GM12874 (cell line): ENCODE results near the gene GJD4.

Source experiments
- TF ChIP-seq, protein P1 (sequence below): IDR thresholded peaks from 2 replicates; pipeline ENCODE4 v1.5.1; 2011; ENCODE audit warnings: low read depth, mild to moderate bottlenecking, control low read depth, low read length, moderate library complexity; ENCODE audit not compliant: insufficient read depth

The GJD4 gene, protein sequence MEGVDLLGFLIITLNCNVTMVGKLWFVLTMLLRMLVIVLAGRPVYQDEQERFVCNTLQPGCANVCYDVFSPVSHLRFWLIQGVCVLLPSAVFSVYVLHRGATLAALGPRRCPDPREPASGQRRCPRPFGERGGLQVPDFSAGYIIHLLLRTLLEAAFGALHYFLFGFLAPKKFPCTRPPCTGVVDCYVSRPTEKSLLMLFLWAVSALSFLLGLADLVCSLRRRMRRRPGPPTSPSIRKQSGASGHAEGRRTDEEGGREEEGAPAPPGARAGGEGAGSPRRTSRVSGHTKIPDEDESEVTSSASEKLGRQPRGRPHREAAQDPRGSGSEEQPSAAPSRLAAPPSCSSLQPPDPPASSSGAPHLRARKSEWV

DNA sequence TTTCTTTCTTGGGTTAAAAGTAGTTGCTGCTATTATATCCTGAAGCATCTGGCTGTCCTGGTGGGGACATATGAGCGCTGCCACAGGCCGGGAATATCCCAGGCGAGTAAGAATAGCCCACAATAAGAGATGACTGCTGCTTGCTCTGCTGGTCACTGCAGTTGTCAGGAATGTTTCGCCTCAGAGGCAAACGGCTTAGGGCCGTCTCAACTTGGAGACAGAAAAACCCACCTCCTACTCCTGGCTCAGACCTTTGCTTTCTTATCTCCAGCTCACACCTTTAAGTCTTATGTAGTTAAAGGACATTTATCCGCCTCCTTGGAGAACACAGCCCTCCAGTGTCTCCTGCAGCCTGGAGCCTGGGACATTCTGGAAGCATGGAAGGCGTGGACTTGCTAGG is at the start of gene GJD4:
Gene GJD4 (plus strand): TSS at position 151 of the 400 bp plus-strand sequence. CDS start 227 bp downstream, at position 378.
- TF ChIP-seq, protein P1, sequence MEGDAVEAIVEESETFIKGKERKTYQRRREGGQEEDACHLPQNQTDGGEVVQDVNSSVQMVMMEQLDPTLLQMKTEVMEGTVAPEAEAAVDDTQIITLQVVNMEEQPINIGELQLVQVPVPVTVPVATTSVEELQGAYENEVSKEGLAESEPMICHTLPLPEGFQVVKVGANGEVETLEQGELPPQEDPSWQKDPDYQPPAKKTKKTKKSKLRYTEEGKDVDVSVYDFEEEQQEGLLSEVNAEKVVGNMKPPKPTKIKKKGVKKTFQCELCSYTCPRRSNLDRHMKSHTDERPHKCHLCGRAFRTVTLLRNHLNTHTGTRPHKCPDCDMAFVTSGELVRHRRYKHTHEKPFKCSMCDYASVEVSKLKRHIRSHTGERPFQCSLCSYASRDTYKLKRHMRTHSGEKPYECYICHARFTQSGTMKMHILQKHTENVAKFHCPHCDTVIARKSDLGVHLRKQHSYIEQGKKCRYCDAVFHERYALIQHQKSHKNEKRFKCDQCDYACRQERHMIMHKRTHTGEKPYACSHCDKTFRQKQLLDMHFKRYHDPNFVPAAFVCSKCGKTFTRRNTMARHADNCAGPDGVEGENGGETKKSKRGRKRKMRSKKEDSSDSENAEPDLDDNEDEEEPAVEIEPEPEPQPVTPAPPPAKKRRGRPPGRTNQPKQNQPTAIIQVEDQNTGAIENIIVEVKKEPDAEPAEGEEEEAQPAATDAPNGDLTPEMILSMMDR: no peak

DNA sequence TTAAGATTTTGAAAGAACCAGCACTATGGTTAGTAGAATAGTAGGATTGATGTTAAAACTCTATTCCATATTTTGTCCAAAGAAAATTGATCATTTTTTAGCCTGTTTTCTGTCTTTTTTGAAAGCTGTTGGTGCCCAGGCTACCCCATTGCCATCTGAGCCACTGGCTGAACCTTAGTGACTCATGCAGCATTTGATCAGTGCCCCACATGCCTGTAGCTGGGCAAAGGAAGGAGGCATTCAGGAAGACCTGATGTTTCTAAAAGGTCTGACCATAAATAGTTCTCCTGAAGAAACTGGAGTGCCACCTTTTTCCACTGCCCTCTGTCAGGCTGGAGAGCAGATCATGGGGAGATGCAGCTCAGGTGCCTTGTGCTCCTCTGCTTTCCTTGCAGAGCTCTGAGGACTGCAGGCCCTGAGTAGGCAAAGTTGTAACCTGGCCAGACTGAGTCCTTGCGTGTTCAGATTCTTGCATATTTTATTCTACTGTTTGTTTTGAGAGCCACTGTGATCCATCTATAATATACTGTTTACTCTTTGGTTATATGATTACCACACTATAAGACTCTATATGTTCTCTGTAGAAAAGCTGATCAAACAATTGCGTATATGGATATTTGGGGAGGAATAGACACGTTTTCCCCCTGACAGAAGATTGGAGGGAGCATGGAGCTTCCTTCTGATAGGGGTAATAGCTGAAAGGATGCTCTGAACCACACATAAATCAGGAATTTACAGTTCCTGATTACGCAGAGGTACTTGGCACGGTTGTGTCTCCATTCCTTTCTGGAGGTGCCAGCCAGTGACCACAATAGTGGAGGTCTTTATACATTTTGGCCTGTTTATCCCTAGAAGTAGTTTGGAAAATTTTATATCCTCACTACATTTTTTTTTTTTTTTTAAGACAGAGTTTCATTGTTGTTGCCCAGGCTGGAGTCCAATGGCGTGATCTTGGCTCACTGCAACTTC is 48.9 kb upstream of the GJD4 start:
- TF ChIP-seq, protein P1: no peak

DNA sequence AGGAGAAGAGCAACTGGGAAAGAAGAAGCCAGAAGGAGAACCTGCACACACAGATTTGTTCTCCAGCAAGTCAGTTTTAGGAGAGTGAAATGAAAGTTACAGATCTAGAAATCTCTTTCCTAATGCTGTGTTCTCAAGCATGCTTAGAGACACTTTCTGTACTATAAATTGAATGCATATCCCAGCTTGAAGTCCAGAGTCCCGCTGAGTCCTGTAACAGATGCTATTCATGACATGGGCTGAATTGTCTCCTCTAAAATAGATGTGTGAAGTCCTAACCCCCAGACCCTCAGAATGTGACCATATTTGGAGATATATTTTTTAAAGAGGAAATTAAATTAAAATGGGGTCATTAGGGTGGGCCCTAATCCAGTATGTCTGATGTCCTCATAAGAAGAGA is 46.9 kb upstream of the GJD4 start:
- TF ChIP-seq, protein P1: no peak

DNA sequence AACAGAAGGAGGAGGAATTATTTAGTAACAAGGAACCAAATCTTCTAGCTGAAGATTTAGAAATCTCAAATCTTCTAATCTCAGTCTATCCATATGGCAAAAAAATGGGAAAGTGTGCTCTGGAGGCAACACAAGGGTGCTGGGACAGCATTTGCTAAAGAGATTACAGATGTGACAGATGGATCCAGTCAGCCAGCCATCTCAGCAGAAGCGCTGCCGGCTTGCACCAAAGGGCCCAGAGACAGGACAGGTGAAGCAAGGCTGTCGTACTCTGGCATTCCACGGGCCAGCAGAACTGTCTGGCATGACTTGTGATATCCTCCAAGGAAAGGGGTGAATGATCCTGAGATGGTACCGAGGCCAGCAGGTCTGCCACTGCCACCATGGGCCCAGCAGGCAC is 45.7 kb upstream of the GJD4 start:
- TF ChIP-seq, protein P1: no peak

DNA sequence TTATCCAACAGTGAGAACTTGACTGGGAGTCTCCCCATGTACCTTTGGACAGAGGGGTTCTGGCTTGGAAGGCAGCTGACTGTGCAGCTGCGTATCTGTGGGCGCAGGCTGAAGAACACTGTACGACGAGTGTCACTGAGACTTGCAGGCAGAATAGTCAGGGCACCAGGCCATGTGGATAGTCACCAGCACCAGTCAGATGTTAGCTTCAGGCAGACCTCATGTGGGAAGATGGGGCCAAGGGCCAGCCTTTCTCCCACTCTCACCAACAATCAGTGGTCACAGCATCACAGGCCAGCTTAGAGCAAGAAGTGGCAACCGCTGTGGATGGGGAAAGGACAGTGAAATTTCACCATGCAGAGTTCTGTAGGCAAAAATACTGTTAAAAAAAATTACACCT is 43.4 kb upstream of the GJD4 start:
- TF ChIP-seq, protein P1: no peak

DNA sequence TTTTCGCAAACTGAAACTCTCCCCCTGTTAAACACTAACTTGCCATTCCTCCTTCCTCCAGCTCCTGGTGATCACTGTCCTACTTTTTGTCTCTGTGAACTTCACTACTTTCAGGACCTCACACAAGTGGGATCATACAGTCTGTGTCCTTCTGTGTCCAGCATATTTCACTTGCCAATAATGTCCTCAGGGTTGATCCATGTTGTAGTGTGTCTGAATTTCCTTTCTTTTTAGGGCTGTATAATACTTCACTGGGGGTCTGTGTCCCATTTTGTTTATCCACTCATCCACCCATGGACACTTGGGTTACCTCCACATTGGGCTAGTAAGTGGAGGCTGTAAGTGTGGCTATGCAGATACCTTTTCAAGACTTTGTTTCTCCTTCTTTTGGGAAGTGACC is 42.7 kb upstream of the GJD4 start:
- TF ChIP-seq, protein P1: no peak

DNA sequence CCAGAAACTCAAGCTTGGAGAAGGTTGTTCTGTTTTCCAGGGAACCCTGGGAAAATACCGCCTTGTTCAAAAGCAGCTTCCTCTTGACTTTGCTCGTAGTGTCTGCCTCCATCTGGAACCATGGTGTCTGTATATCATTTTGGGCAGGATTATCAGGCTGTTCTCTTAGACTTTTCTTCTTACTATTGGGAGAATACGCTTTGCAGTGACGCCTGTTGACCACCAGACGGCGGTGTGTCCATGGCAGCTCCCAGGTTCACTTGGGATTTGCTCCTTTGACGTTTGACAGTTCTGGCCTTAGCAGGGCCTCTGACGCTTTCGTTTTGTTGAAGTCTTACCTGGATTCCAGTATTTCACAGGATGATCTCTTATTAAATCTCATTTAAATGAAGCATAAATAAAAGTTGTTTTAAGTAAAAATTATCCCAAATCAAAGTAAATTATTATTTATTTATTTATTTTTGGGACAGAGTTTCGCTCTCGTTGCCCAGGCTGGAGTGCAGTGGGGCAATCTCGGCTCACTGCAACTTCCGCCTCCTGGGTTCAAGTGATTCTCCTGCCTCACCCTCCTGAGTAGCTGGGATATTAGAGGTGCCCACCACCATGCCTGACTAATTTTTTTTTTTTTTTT is 41.8 kb upstream of the GJD4 start:
- TF ChIP-seq, protein P1: peak; percentile 99
